ENCODE data around the gene TGM3.

The TGM3 gene

DNA sequence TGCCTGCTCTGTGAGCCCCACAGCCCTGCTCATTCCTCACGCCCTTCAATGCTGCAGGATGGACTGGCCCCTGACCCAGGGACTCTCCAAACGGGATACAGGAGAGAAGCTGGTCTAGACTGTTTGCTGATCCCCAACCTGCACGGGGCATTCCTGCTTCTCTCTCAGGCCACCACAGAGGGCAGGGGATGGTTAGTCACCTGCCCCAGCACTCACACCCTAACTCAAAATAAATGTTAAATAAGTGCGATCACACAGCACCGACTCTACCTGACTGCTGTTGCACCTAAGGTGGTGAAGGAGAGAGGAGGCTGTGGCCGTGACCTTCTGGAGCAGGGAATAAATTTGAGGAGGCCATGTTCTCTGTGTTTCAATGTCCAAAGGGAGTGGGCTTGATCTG, 45.0 kb downstream of the TGM3 start:
- DNase-seq: no peak

DNA sequence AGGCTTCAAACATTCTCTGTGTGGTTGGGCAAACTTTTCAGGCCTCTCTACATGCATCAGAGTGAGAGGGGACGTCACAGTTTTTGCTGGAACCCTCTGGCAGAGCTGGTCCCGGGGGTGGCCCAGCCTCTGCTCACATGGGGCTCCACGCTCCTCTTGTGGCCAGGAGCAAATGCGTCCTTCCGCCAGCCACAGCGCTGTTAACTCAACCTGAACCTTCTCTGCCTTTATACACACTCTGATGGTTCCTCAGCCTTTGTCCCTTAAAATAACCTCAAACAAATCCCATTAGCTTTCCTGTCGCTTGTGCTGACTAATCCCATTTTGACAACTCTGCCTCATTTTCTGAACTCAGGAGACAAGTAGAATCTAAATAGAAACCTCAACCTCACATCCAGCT, 45.5 kb downstream of the TGM3 start:
- DNase-seq: no peak

DNA sequence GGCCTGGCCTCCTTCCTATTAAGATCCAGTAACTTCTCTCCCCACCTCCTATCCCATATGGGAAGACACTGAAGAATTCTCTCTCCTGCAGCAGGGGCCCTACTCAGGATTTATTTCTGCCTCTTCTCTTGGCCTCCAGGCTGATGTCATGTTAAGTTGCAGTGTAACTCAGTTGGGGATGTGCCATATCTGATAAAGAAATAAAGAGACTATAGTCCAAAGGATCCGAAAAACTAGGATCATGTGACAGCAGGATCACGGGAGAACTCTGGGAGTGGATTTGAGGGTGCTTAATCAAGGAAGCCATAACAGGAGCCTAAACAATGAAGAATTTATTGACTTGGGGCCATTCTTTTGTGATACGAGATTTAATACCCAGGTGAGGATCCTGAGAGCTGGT, 46.4 kb downstream of the TGM3 start:
- no peak for DNase-seq

DNA sequence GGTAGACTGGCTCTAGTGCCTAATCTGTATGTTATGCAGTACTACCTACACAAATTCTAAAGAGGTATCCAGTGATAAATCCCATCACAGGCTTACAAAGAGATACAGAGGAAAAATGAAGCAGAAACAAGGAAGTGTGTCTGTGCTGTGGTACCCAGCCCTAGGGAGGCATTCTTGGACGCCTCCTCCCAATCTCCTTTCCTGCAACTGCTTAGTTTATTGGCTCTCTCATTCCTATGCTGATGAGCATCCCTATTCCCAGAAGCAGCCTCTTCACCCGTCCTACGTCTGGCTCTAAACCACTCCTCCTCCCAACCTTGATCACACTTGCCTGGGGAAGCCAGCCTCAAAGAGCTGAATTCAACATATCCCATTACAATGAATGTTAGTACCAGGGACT, 50.4 kb downstream of the TGM3 start:
- no peak for DNase-seq

DNA sequence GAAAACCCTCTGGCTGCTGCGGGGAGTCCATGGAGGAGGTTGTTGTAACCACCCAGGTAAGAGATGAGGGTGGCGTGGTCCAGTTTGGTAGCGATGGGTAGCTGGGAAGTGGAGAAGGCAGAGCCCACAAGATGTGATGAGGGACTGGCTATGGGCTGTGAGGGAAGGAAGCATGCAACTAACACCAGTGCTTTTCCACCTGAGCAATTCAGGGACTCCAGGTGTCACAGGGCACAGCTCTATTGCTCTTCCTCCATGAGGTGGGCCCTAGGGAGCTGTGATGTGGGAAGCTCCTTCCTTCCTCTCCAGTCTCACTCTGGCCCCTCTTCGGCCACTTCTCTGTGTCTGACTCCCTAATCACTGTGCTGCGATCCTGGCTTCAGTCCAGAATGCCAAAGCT, 52.5 kb downstream of the TGM3 start:
- DNase-seq: no peak

DNA sequence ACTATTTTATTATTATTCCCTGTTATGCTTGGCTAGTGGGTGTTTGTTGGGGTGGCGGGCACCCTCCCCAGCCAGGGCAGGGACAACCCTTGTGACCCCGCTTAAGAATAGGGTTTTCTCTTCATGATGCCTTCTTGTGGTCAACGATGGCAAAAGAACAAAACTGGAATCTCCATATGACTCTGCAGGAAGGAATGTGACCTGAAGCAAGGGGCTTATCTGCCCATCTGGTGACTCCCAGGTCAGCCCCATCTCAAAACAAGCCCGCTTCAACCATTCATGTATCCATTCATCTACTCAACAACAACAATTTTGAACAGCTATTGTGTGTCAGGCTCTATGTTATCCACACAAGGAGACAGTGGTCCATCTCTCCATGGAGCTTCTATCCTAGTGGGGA, 54.0 kb downstream of the TGM3 start:
- no peak for DNase-seq

DNA sequence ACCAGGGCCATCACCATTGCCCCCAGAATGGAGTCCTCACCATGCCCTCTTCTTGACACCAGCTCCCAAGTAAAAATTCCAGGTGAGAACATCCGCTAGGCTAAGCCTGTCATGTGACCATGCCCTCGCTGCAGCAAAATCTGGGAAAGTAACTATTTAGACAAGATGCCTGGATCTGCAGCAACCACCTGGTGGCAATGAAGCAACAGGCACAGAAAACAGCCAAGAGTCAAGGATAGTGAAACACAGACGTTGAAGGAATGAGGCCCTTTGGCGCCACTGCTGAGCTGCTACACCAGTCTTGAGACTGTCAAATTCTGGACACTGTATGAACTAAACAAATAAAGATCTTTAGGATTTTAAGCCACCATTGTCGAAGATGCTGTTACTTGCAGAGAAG, 54.8 kb downstream of the TGM3 start:
- DNase-seq: no peak

DNA sequence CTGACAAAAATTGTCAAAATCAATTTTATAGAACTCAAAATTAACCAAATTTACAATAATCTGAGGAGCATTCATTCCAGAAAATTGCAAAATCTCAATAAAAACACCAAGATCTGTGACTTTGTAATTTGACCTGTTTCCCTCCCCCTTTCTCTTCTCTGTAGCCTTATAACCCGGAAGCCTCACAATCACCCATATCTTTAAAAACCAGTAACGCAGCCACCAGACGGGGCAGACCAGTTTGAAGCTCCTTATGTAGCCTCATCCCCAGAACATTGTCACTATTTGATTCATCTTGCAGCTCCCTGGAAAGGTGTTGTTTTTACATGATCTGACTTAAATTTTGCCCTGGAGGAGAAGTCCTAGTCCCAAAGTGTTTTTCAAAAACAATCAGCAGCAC, 57.4 kb downstream of the TGM3 start:
- no peak for DNase-seq

DNA sequence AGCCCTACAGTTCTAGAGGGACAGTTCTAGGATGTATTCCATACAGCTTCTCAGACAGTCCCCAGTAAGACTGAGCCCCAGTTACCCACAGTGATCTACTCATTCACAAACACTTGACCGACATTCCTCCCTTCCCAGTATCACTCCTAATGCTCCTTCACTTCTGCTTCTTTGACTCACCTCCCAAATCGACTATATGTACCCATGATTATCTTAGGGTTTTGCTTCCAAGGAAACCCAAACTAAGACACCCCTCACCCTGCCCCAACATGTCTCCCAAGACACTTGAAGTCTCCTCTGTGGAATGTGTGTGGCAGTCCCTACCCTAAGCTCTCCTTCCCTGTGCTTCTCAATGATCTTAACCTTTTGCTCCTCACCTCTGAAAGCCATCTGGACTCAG, 61.3 kb downstream of the TGM3 start:
- DNase-seq: no peak

DNA sequence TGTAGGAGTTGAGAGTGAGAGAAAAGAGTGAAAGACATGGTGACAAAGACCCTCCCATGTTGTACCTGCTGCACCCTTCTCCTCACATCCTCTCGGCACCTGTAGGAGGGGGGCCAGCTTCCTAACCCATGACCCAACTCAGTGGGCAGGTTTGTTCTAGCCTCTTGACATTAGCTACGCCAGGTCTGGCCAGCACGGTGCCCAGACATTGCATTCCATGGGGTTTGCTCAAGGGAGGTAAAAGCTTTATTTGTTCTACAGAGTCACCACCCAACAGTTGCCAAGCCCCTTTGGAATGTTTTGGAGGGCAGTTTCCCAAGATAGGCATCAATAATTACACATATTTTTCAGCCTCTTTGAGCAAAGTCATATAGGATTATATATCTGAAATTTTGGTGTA, 62.2 kb downstream of the TGM3 start:
- no peak for DNase-seq

DNA sequence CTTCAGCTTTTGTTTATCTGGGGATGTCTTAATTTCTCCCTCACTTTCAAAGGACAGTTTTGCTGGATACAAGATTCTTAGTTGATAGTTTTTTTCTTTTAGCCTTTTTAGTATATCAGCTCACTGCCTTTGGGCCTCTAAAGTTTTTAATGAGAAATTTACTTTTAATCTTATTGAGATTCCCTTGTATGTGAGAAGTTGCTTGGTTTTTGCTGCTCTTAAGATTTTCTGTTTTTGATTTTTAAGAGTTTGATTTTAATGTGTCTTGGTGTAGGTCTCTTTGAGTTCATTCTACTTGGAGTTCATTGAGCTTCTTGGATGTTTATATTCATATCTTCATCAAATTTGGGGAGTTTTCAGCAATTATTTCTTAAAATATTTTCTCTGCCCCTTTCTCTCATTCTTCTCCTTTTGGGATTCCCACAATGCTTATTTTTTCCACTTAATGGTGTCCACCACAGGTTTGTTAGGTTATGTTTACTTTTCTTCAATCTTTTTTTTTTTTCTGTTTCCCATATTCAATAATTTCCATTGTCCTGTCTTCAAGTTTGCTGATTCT, 65.3 kb downstream of the TGM3 start:
- DNase-seq: no peak

DNA sequence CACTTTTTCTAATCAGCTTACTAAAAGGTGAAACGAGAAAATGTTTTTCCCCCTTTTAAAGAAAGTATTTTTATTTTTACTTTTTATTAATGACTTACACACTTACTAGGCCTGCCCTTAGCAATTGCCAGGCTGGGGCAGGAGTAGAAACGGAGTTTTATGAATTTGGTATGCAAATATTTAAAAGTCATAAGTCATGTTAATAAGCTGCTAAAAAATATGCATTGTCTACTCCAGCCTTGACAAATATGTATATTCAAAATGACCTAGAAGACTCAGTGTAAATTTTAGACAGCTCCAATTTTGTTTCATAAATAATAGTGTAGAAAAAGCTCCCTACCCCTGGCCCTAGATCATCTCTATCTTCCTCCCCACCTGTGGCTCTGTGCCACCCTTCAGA, 67.4 kb downstream of the TGM3 start:
- no peak for DNase-seq

DNA sequence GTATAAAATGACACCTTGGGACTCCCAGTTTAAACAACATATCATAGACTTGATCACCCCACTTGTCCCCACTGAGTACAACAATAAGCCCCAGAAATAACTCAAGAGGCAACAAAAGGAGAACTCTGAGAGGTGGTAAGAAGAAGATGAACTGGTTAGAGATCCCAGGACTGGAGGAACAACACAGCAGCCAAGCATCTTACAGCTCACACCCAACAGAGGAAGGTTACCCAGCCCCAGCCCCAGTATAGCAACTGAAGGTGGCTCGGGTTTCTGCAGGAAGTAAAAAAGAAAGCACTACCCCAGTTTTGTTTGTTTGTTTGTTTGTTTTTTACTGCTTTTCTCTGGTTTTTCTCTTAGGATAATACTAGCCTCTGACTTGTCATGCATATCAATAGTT, 67.8 kb downstream of the TGM3 start:
- no peak for DNase-seq

DNA sequence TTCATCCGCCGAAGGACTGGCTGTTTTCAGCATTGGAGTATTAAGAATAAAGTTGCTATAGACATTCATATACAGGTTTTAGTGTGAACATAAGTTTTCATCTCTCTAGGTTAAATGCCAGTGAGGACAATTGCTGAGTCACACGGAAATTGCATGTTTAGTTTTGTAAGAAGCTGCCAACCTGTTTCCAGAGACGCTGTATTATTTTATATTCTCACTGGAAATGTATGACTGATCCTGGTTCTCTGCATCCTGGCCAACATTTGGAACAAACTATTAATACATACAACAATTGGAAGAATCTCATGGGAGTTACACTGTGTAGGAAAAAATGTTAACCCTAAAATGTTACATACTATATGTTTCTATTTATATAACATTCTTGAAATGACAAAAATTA, 68.2 kb downstream of the TGM3 start:
- no peak for DNase-seq

DNA sequence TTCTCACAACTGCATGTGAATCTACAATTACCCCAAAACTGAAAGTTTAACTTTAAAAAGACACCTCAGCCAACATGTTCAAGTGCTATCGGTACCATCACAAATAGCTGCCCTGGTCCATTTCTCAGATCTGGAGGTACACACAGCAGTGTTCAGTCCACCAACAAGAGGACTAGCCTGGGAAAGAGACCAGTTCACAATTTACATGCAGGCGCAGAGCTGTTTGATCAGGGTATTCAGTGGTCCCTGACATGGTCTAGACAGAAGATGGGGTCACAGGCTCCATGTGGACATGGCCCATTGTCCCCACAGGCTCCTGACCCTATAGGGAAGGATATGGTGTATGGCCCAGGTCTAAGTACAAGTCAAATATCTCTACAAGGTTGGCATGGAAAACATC, 69.3 kb downstream of the TGM3 start:
- DNase-seq: no peak

DNA sequence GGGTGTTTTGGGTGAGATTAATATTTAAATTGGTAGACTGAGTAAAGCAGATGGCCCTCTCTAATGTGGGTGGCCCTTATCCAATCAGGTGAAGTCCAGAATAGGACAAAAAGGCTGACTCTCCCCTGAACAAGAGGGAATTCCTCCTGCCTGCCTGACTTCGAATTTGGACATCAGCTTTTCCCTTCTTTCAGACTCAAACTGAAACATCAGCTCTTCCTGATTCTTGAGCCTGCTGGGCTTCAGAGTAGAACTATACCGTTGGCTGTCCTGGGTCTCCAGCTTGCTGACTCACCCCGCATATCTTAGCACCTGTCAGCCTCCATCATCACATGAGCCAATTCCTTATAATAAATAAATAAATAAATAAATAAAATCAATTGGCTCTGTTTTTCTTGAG, 69.9 kb downstream of the TGM3 start:
- no peak for DNase-seq

DNA sequence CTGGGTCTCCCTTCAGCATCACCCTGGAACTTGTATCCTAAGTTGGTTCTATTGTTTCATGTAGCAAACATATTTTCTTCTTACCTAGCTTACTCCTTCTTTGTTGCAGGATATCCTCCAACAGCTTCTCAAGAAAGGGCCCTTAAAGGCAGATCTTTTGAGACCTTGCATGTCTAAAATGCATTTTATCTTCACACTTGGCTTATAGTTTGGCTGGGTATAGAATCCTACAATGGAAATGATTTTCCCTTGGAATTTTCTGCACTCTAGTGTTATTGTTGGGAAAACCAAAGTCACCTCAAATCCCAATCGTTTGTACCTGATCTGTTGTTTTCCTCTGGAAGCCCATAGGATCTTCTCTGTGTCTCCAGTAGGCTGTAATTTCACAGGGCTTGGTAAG, 72.8 kb downstream of the TGM3 start:
- no peak for DNase-seq

DNA sequence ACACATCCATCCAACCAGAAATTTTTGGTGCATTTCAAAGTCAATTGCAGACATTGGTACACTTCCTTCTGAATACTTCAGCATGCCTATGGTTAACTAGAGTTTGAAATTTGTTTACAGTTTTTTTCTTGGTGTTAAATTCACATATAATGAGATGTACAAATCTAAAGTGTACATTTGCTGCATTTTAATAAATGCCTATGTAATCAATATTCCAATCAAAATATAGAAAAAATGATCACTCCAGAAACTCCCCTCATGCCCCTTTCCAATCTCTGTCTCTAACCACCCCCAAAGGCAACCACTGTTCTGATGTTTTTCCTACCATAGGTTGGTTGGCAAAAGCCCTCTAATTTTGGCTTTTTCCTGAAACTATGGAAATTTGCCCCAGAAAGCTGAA, 77.3 kb downstream of the TGM3 start:
- DNase-seq: no peak

DNA sequence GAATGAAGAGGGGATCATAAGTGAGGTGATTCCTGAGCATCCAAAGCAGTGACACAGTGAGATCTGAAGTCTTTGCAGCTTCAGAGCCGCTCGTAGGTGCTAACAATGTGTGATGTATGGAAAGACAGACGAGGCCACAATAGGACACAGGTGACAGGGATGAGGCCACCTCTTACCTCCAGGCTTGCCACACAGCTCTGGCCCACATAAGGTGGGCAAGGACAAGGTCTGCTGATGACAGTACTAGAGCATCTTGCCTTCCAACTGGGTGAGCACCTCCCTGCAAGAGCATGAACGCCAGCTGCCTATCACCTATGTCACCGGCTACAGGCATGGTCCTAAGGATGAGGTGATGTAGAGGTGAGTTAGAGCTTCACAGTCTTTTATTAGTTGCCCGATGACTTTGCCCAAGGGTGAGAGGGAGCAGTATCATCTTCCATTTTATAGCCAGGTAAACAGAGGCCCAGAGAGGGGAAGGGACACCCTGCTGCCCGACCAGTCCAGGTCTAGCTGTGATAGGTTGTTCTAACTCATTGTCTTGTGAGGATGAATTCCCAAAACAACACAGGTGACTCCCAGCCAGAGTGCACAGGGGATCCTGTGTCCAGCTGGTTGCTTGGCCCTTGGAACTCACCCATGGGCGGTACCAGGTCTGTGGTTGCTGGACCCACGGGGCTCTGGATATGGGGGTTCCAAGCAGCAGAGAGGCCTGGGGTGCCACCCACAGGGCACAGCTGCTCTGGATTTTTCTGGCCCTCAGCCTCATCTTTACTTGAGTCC, 78.7 kb downstream of the TGM3 start:
- DNase-seq: no peak

DNA sequence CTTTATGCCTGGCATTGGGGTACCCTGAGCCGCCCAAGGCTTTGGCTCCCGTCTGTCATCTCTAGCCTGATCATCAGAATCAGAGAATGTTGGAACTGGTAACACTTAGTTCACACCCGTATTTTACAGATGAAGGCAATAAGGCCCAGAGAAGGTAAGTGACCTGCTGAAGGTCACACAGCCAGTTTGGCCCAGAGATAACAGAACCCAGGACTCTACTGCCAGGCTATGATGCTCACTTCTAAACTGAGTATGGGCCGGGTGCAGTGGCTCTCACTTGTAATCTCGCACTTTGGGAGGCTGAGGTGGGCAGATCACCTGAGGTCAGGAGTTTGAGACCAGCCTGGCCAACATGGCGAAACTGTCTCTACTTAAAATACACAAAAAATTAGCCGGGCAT, 83.1 kb downstream of the TGM3 start:
- no peak for DNase-seq

DNA sequence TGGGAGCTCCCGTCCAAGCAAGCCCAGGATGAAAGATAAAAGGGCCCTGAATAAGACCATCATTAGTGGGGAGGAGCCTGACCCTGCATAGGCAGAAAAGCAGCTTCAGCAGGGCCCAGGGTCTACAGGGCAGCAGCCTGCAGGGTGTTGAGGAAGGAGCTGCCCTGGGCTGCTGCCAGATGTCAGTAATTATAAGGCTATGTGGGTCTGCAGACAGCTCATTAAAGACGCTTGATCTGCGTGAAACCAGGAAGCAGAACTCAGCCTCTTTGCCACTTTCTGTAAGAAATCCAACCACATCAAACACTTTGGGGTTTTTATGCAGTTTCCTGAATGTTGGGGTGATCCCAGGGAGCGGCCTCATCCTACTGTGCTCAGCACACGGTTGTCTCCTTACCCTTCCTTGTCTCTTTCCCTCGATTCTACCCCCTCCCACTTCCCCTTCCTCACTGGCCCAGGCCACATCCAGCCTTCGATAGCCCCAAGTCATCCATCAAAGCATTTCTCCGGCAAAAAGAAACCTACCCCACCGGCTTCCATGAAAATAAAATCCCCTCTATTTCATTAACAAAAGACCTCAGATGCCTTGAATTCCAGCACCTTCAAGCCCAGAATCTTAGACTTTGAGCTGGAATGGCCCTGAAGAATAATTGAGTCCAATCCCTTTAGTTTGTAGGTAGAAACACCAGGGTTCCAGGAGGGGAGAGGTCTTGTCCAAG, 83.9 kb downstream of the TGM3 start:
- no peak for DNase-seq

DNA sequence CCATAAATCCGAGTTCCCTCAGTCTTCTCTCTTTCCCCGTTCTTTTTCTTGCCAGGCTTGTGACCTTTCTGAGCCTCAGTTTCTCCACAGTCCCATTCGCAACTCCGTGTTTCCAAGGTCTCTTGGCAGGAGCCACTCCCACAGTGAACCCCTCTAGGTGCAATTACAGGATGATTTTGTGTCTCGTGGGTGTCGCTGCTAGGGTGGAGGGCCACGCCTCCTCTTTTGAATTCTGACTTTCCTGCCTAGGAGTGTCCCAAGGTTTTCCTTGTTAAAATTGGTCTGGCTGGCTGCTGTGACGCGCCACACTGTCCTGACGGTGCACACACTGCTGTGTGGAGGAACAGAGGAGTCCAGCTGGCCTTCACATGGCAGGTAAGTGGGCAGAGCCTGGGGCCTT, 84.8 kb downstream of the TGM3 start, which contains the start of gene TGM6:
Gene TGM6 (plus strand): TSS at position 301 of the 400 bp plus-strand sequence. CDS start 68 bp downstream, at position 369.
- no peak for DNase-seq

DNA sequence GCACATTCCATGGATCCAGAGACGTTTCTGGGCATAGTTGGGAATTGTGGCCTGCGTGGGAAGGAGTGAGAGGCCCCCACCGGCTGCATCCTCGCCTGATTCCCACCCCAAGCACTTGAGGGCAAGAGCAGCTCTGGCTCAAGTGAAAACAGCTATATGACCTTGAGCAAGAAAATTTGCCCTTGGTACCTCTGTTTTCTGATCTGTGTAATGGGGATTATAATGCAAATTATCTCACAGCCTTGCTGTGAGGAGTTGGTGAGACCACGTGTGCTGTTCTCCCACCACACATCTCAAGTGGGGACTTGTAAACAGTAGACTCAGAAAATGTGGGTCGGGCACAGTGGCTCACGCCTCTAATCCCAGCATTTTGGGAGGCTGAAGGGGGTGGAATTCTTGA, 85.5 kb downstream of the TGM3 start:
- DNase-seq: no peak

DNA sequence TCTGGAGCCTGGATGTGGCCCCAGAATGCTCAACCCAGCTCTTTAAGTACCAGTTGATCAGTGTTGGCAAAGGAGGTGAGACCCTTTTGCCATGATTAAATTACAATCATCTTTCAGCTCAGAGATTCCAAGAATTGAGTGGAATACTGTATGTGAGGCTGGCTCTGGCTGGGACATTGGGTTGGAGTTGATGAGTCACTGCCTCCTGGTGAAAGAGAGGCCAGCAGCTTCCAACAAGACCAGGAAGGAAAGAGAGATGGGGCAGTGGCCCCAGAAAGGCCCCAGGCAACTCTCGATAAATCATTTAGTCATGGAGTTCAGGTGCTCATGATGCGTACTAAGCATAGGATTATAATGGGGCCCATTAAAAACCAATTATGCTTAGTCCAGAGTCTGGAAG, 87.0 kb downstream of the TGM3 start:
- DNase-seq: no peak

DNA sequence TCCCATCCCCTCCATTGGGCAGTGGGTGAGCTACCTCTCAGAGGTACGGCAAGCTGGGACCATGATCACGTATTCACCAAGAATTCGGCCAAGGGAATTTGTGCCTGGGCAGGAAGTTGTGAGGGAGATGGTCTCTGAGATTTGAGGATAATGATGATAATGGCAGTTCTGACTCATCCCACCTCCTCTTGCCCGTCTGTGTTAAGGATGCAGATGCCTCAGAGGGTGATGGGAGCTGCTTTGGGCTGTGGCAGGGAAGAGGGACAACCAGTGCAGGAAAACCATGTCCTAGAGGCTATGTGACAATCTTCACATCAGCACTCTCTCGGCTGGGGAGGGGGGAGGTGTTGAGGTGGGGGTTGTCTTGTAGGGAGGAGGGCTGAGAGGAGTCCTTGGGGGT, 89.2 kb downstream of the TGM3 start:
- no peak for DNase-seq
